HepG2 (cell line): ENCODE data around the gene ADARB1. TPM values are rescaled to one million over a fixed set of nuclear protein-coding genes. Genes with fewer than 3 reads are reported as not detected.

Experiments
- ATAC-seq: fragments of 200-7000 bp; cut with Tn5 transposase; 3 replicates; pipeline ENCODE4 v1.9.1; 2020; ENCODE audit warnings: mild to moderate bottlenecking, moderate library complexity
- BruUV-seq: library from RNA; stranded (reverse); fragments of 400-500 nt; replicated peaks from 2 replicates; lab custom pipeline; 2021; lab: Mats Ljungman, UMichigan
- CTCF ChIA-PET: fragments of 300-600 bp; formaldehyde crosslinking; extraction: SDS; loops from one replicate; lab custom pipeline; 2021; ENCODE audit warnings: low total read pairs, inconsistent platforms, low intra/inter-chr PET ratio; lab: Yijun Ruan, JAX
- POLR2A ChIA-PET: fragments of 350-600 bp; sonication (Branson Sonifier 250); formaldehyde crosslinking; loops from one replicate; lab custom pipeline; 2020; ENCODE audit warnings: antibody characterized with exemption, inconsistent platforms; lab: Yijun Ruan, JAX
- DNase-seq: peaks from one replicate; pipeline ENCODE4 v3.0.0-alpha.2; 2015; ENCODE audit warnings: low spot score
- FAIRE-seq: peaks from 3 replicates; lab custom pipeline; 2011; peaks lifted over from hg19 to GRCh38; lab: Jason Lieb, UNC
- H2AFZ ChIP-seq: one replicate; pipeline ENCODE4 v1.6.1; 2011; ENCODE audit warnings: low read length, inconsistent platforms
- H3K27ac ChIP-seq: fragments of 300-600 bp; 3 replicates; pipeline ENCODE4 v1.8.0; 2011; ENCODE audit warnings: mixed run types, mild to moderate bottlenecking, mixed read lengths, low read length, inconsistent platforms; ENCODE audit not compliant: insufficient read depth; ENCODE audit errors: extremely low read length
- H3K27me3 ChIP-seq, 2 experiments: fragments of 200-600 bp in 1 of 2; 2 replicates in 1 of 2; 3 replicates in 1 of 2; pipeline versions ENCODE4 v1.6.0 to v1.8.0; 2011; ENCODE audit warnings: low read length in 2 of 2, mild to moderate bottlenecking in 2 of 2, moderate library complexity in 2 of 2, inconsistent platforms in 1 of 2; ENCODE audit not compliant: insufficient read depth in 2 of 2, control insufficient read depth in 1 of 2
- H3K36me3 ChIP-seq, 2 experiments: fragments of 200-600 bp in 1 of 2; replicated peaks in 1 of 2; 2 replicates in 1 of 2; 3 replicates in 1 of 2; pipeline versions ENCODE4 v1.5.1 to v1.8.0; 2011; ENCODE audit warnings: low read length in 2 of 2, inconsistent platforms in 1 of 2; ENCODE audit not compliant: insufficient read depth in 2 of 2, control insufficient read depth in 1 of 2
- H3K4me1 ChIP-seq: 2 replicates; pipeline ENCODE4 v1.5.1; 2012; ENCODE audit warnings: low read length, inconsistent platforms; ENCODE audit not compliant: insufficient read depth
- H3K4me2 ChIP-seq: 2 replicates; pipeline ENCODE4 v1.6.0; 2011; ENCODE audit warnings: low read depth, low read length, inconsistent platforms
- H3K4me3 ChIP-seq, 3 experiments: fragments of 200-600 bp in 1 of 3; sonication (generic), shearing (Covaris generic) in 1 of 3; replicated peaks in 1 of 3; 2 replicates each; pipeline ENCODE4 v1.5.1; 2011 to 2016; ENCODE audit warnings: low read length in 3 of 3, inconsistent platforms in 2 of 3, low read depth in 2 of 3, mild to moderate bottlenecking in 2 of 3, control low read depth in 1 of 3, mixed read lengths in 1 of 3; ENCODE audit not compliant: insufficient read depth in 1 of 3
- H3K79me2 ChIP-seq: one replicate; pipeline ENCODE4 v1.6.1; 2011; ENCODE audit warnings: low read length, inconsistent platforms; ENCODE audit not compliant: insufficient read depth
- H3K9ac ChIP-seq: 2 replicates; pipeline ENCODE4 v1.6.0; 2011; ENCODE audit warnings: mild to moderate bottlenecking, low read depth, low read length, inconsistent platforms; ENCODE audit not compliant: insufficient read depth
- H3K9me3 ChIP-seq: 2 replicates; pipeline ENCODE4 v1.5.1; 2012; ENCODE audit warnings: mild to moderate bottlenecking, low read length
- H4K20me1 ChIP-seq: 2 replicates; pipeline ENCODE4 v1.6.0; 2011; ENCODE audit warnings: inconsistent platforms, mild to moderate bottlenecking, low read length, moderate library complexity; ENCODE audit not compliant: insufficient read depth
- AKAP8 ChIP-seq: sonication (generic); formaldehyde crosslinking; IDR thresholded peaks from 2 replicates; pipeline ENCODE4 v1.5.1; 2020; ENCODE audit warnings: mild to moderate bottlenecking, missing genetic modification reagents
- FOSL2 ChIP-seq: sonication (generic); formaldehyde crosslinking; IDR thresholded peaks from 2 replicates; pipeline ENCODE4 v1.4.0; 2020; ENCODE audit warnings: missing genetic modification reagents
- GABPB1 ChIP-seq: IDR thresholded peaks from 2 replicates; pipeline ENCODE4 v1.6.1; 2016; ENCODE audit warnings: mild to moderate bottlenecking, missing genetic modification reagents, moderate library complexity, missing compliant biosample characterization
- GATAD2A ChIP-seq: IDR thresholded peaks from 2 replicates; pipeline ENCODE4 v1.6.1; 2016
- KDM1A ChIP-seq: IDR thresholded peaks from 2 replicates; pipeline ENCODE4 v1.6.1; 2016; ENCODE audit warnings: missing compliant biosample characterization
- MAFK ChIP-seq, 2 experiments: IDR thresholded peaks in 1 of 2; conservative IDR thresholded peaks in 1 of 2; 2 replicates each; pipeline ENCODE4 v1.6.1; 2011; ENCODE audit warnings: improper control_type of control experiment in 2 of 2, low read length in 2 of 2
- MED1 ChIP-seq: sonication (generic); formaldehyde crosslinking; IDR thresholded peaks from 2 replicates; pipeline ENCODE4 v1.4.0; 2020; ENCODE audit warnings: missing genetic modification reagents
- NKX3-1 ChIP-seq: sonication (generic); formaldehyde crosslinking; IDR thresholded peaks from 2 replicates; pipeline ENCODE4 v1.5.0; 2020; ENCODE audit warnings: missing genetic modification reagents
- REL ChIP-seq: sonication (generic); formaldehyde crosslinking; conservative IDR thresholded peaks from 2 replicates; pipeline ENCODE4 v1.8.0; 2022; ENCODE audit warnings: mild to moderate bottlenecking, missing genetic modification reagents, moderate library complexity
- SNAPC2 ChIP-seq: sonication (generic); formaldehyde crosslinking; IDR thresholded peaks from 2 replicates; pipeline ENCODE4 v1.8.1; 2022; ENCODE audit warnings: mild to moderate bottlenecking, missing genetic modification reagents
- STAT6 ChIP-seq: sonication (generic); formaldehyde crosslinking; IDR thresholded peaks from 2 replicates; pipeline ENCODE4 v1.4.0; 2020; ENCODE audit warnings: missing genetic modification reagents, mild to moderate bottlenecking, borderline replicate concordance
- ZBTB2 ChIP-seq: sonication (generic); formaldehyde crosslinking; IDR thresholded peaks from 2 replicates; pipeline ENCODE4 v1.8.0; 2022; ENCODE audit warnings: low read depth, missing genetic modification reagents
- ZFAT ChIP-seq: sonication (generic); formaldehyde crosslinking; conservative IDR thresholded peaks from 2 replicates; pipeline ENCODE4 v1.8.1; 2023; ENCODE audit warnings: missing genetic modification reagents, inconsistent platforms
- ZNF18 ChIP-seq: sonication (generic); formaldehyde crosslinking; IDR thresholded peaks from 2 replicates; pipeline ENCODE4 v1.8.0; 2022; ENCODE audit warnings: mild to moderate bottlenecking, missing genetic modification reagents; ENCODE audit not compliant: insufficient replicate concordance
- ZNF512 ChIP-seq: sonication (generic); formaldehyde crosslinking; IDR thresholded peaks from 2 replicates; pipeline ENCODE4 v1.4.0; 2020; ENCODE audit warnings: mild to moderate bottlenecking, missing genetic modification reagents
- ZNF766 ChIP-seq: sonication (generic); formaldehyde crosslinking; IDR thresholded peaks from 2 replicates; pipeline ENCODE4 v1.5.0; 2020; ENCODE audit warnings: missing genetic modification reagents, borderline replicate concordance
- WGBS: methylation state at CpG from one replicate; pipeline ENCODE4 v1.1.6; 2017; ENCODE audit warnings: low lambda C conversion rate; 5-methylcytosine and 5-hydroxymethylcytosine counted together
- in situ Hi-C: cut with HindIII; loops from 2 replicates; pipeline ENCODE4 v1.10.0; 2017; ENCODE audit warnings: low pct_unique_long_range_greater_than_20kb; ENCODE audit not compliant: extremely low pct_ligation_motif_present
- intact Hi-C: fragments of 100-400 bp; cut with micrococcal nuclease; formaldehyde crosslinking; loops from one replicate; pipeline ENCODE4 v1.10.0; 2022; ENCODE audit not compliant: unreplicated experiment
- polyA plus RNA-seq, 8 experiments: library from polyadenylated mRNA; depleted of rRNA in 3 of 8; stranded (reverse) in 7 of 8; unstranded in 1 of 8; fragments of >200 nt; fragmentation: Illumina TruSeq in 4 of 8; extraction: Trizol in 4 of 8; gene quantifications; 2 replicates each; pipeline versions ENCODE4 v1.2.1 to v1.2.3, GENCODE V29; 2011 to 2016; ENCODE audit warnings: low read depth in 4 of 8, missing spikeins in 1 of 8, mixed read lengths in 1 of 8; ENCODE audit not compliant: insufficient read depth in 1 of 8
- total RNA-seq, 5 experiments: library from RNA; depleted of rRNA; stranded (reverse); fragments of >200 nt; fragmentation: Illumina TruSeq; extraction: Trizol; gene quantifications; 2 replicates each; pipeline ENCODE4 v1.2.3, GENCODE V29; 2016; ENCODE audit warnings: low read depth in 1 of 5

Gene ADARB1
- total and polyA plus RNA-seq, 2 of the 13 experiments (the other 11 are each of a cell fraction or from before 2014, with no cell fraction given): 6.6 to 10.0 TPM

- TF ChIP-seq ZBTB2 (CRISPR knock-in tag) (no peak), AKAP8 (CRISPR knock-in tag) (no peak), SNAPC2 (CRISPR knock-in tag) (no peak), ZFAT (no peak), GATAD2A (CRISPR knock-in tag) (no peak), FOSL2 (no peak), ZNF18 (no peak), ZNF512 (CRISPR knock-in tag) (no peak), ZNF766 (CRISPR knock-in tag) (no peak), NKX3-1 (CRISPR knock-in tag) (no peak), MED1 (CRISPR knock-in tag) (no peak), GABPB1 (no peak), REL (CRISPR knock-in tag) (no peak), STAT6 (CRISPR knock-in tag) (no peak), MAFK (conservative IDR thresholded peaks at IDR 0.05 in 1 of 2, IDR thresholded peaks at IDR 0.05 in 1 of 2; ENCODE audit: low read length in 2 of 2) (no peak), KDM1A (CRISPR knock-in tag) (no peak)
- H2AFZ ChIP-seq: no peak overlapping the region
- POLR2A ChIA-PET: no interaction called here
- H4K20me1 ChIP-seq: no peaks in the 10 kb centered on the region
- no TSS peak for BruUV-seq
- no peaks in the 10 kb centered on the region for H3K27me3 ChIP-seq
- in situ Hi-C loops: no loop called here
- FAIRE-seq: no peak
- 100% methylated on average over 3 of the region's 4 CpGs for WGBS
- H3K36me3 ChIP-seq: no peaks in the 10 kb centered on the region; a peak in 1 of 5 replicates
- H3K27ac ChIP-seq: no peak overlapping the region
- no peak for DNase-seq
- H3K4me1 ChIP-seq: peaks cover 17% of the 10 kb centered on the region
- no peak overlapping the region for H3K9ac ChIP-seq
- H3K4me2 ChIP-seq: no peak overlapping the region
- CTCF ChIA-PET: no interaction called here
- no peak for ATAC-seq
- H3K9me3 ChIP-seq: no peaks in the 10 kb centered on the region
- H3K79me2 ChIP-seq: no peaks in the 10 kb centered on the region
- no peak overlapping the region for H3K4me3 ChIP-seq
- intact Hi-C loops: no loop called here
Measured at GRCh38 chr21:45125357-45125756, 51.0 kb downstream of the ADARB1 start.
